DMS114 treated with DMSO at 0.1 percent for 48 hours (cell line): ENCODE results near the gene IFT88.

Experiments used
- DNase-seq: peaks from one replicate; lab custom pipeline; 2025; ENCODE audit not compliant: unreplicated experiment; lab: John Stamatoyannopoulos, UW

IFT88 gene

GRCh38 chr13:20566898-20567874 is at the start of gene IFT88:
IFT88 (plus strand) TSS chr13:20567157; CDS start chr13:20574386, 7,229 bp downstream.
- DNase-seq: peak; percentile 53

- no peak for DNase-seq
Measured at GRCh38 chr13:20518660-20519100, 48.3 kb upstream of the IFT88 start.

GRCh38 chr13:20519875-20520274 is 47.1 kb upstream of the IFT88 start:
- no peak for DNase-seq

GRCh38 chr13:20521364-20522115 is 45.4 kb upstream of the IFT88 start:
- DNase-seq: no peak

GRCh38 chr13:20525144-20525600 is 41.8 kb upstream of the IFT88 start:
- no peak for DNase-seq

- DNase-seq: no peak
Measured at GRCh38 chr13:20525601-20526544, 41.1 kb upstream of the IFT88 start, which contains the start of gene CRYL1. CRYL1 (minus strand) TSS chr13:20525857; CDS start chr13:20525794, 63 bp downstream.

GRCh38 chr13:20526664-20527063 is 40.3 kb upstream of the IFT88 start:
- no peak for DNase-seq

GRCh38 chr13:20528452-20528851 is 38.5 kb upstream of the IFT88 start:
- DNase-seq: no peak

GRCh38 chr13:20534038-20534608 is 32.8 kb upstream of the IFT88 start:
- DNase-seq: no peak

GRCh38 chr13:20536992-20537391 is 30.0 kb upstream of the IFT88 start:
- DNase-seq: no peak

GRCh38 chr13:20544201-20544923 is 22.6 kb upstream of the IFT88 start:
- DNase-seq: no peak

GRCh38 chr13:20546556-20546955 is 20.4 kb upstream of the IFT88 start:
- no peak for DNase-seq

GRCh38 chr13:20547479-20547908 is 19.5 kb upstream of the IFT88 start:
- no peak for DNase-seq

GRCh38 chr13:20550799-20551198 is 16.2 kb upstream of the IFT88 start:
- no peak for DNase-seq

- DNase-seq: no peak
Measured at GRCh38 chr13:20553311-20553710, 13.6 kb upstream of the IFT88 start.

GRCh38 chr13:20558982-20559381 is 8.0 kb upstream of the IFT88 start:
- no peak for DNase-seq

GRCh38 chr13:20559659-20560356 is 7.1 kb upstream of the IFT88 start:
- no peak for DNase-seq

- no peak for DNase-seq
Measured at GRCh38 chr13:20561741-20562140, 5.2 kb upstream of the IFT88 start.
